K562 (cell line): ENCODE data around the gene SOX21. TPM values are rescaled to one million over a fixed set of nuclear protein-coding genes. Genes with fewer than 3 reads are reported as not detected.

Source experiments
- ATAC-seq: fragments of 200-7000 bp; cut with Tn5 transposase; 3 replicates; pipeline ENCODE4 v1.9.1; 2020; ENCODE audit warnings: moderate library complexity
- BruUV-seq: library from RNA; stranded (reverse); fragments of 400-500 nt; replicated peaks from 2 replicates; lab custom pipeline; 2021; lab: Mats Ljungman, UMichigan
- CTCF ChIA-PET: fragments of 300-600 bp; formaldehyde crosslinking; extraction: SDS; loops from one replicate; lab custom pipeline; 2021; ENCODE audit warnings: low intra/inter-chr PET ratio; lab: Yijun Ruan, JAX
- POLR2A ChIA-PET: fragments of 300-600, 350-650 bp; sonication (Branson Sonifier 250); formaldehyde crosslinking; extraction: SDS; loops from one replicate; lab custom pipeline; 2021; ENCODE audit warnings: antibody characterized with exemption, inconsistent platforms; lab: Yijun Ruan, JAX
- DNase-seq, 4 experiments: peaks; one replicate each; pipeline versions ENCODE4 v3.0.0 to v3.0.0-alpha.2; 2011 to 2018; ENCODE audit warnings: low spot score in 3 of 4, mixed read lengths in 3 of 4; ENCODE audit errors: extremely low read depth in 1 of 4
- FAIRE-seq: peaks from 2 replicates; lab custom pipeline; 2011; peaks lifted over from hg19 to GRCh38; lab: Jason Lieb, UNC
- H2AFZ ChIP-seq: 2 replicates; pipeline ENCODE4 v1.6.0; 2011; ENCODE audit warnings: low read depth, low read length, control low read depth, inconsistent platforms
- H3K27ac ChIP-seq: fragments of 200-600 bp; 3 replicates; pipeline ENCODE4 v1.8.0; 2011; ENCODE audit warnings: low read depth, mild to moderate bottlenecking, control low read depth, inconsistent platforms, low read length, moderate library complexity, mixed read lengths; ENCODE audit errors: extremely low read depth
- H3K27me3 ChIP-seq, 2 experiments: fragments of 300-600 bp in 1 of 2; 2 replicates in 1 of 2; 3 replicates in 1 of 2; pipeline versions ENCODE4 v1.6.0 to v1.8.0; 2011; ENCODE audit warnings: inconsistent platforms in 2 of 2, low read length in 2 of 2, mild to moderate bottlenecking in 1 of 2, mixed read lengths in 1 of 2, moderate library complexity in 1 of 2; ENCODE audit not compliant: control insufficient read depth in 2 of 2, insufficient read depth in 2 of 2
- H3K36me3 ChIP-seq: fragments of 300-600 bp; 3 replicates; pipeline ENCODE4 v1.8.0; 2011; ENCODE audit warnings: mild to moderate bottlenecking, low read length, inconsistent platforms; ENCODE audit not compliant: control insufficient read depth, insufficient read depth
- H3K4me1 ChIP-seq, 2 experiments: fragments of 200-600 bp in 1 of 2; replicated peaks in 1 of 2; 2 replicates in 1 of 2; 3 replicates in 1 of 2; pipeline versions ENCODE4 v1.5.1 to v1.8.0; 2011; ENCODE audit warnings: inconsistent platforms in 2 of 2, low read length in 2 of 2, mild to moderate bottlenecking in 1 of 2, mixed read lengths in 1 of 2, moderate library complexity in 1 of 2; ENCODE audit not compliant: control insufficient read depth in 2 of 2, insufficient read depth in 2 of 2
- H3K4me2 ChIP-seq: 2 replicates; pipeline ENCODE4 v1.6.1; 2011; ENCODE audit warnings: low read length, control low read depth, inconsistent platforms, mixed read lengths; ENCODE audit not compliant: insufficient read depth
- H3K4me3 ChIP-seq: fragments of 200-600 bp; sonication (generic), shearing (Covaris generic); 2 replicates; pipeline ENCODE4 v1.5.1; 2016; ENCODE audit warnings: control low read depth, inconsistent platforms
- H3K79me2 ChIP-seq: fragments of 200-600 bp; 3 replicates; pipeline ENCODE4 v1.8.0; 2011; ENCODE audit warnings: low read length, inconsistent platforms; ENCODE audit not compliant: control insufficient read depth, insufficient read depth
- H3K9ac ChIP-seq, 2 experiments: 2 replicates each; pipeline versions ENCODE4 v1.6.0 to v1.6.1; 2011; ENCODE audit warnings: low read depth in 2 of 2, low read length in 2 of 2, control low read depth in 1 of 2, inconsistent platforms in 1 of 2, mild to moderate bottlenecking in 1 of 2, mixed read lengths in 1 of 2; ENCODE audit not compliant: insufficient read depth in 1 of 2
- H3K9me1 ChIP-seq: one replicate; pipeline ENCODE4 v1.6.0; 2011; ENCODE audit warnings: inconsistent platforms, mild to moderate bottlenecking, low read length, moderate library complexity; ENCODE audit not compliant: control insufficient read depth, insufficient read depth
- H3K9me3 ChIP-seq: replicated peaks from 2 replicates; pipeline ENCODE4 v1.5.1; 2011; ENCODE audit warnings: low read depth, low read length, inconsistent platforms; ENCODE audit not compliant: control insufficient read depth, insufficient read depth
- H4K20me1 ChIP-seq: replicated peaks from 2 replicates; pipeline ENCODE4 v1.6.1; 2011; ENCODE audit warnings: low read length, inconsistent platforms, mixed read lengths; ENCODE audit not compliant: control insufficient read depth, insufficient read depth
- BRF1 ChIP-seq: IDR thresholded peaks from 3 replicates; pipeline ENCODE4 v1.6.1; 2011; ENCODE audit warnings: borderline replicate concordance, mild to moderate bottlenecking; ENCODE audit not compliant: insufficient read length; ENCODE audit errors: extremely low read depth
- CBFB ChIP-seq: sonication (generic); formaldehyde crosslinking; IDR thresholded peaks from 2 replicates; pipeline ENCODE4 v1.4.0; 2020; ENCODE audit warnings: mild to moderate bottlenecking, missing genetic modification reagents
- CEBPZ ChIP-seq: fragments of 150-350 bp; IDR thresholded peaks from 2 replicates; pipeline ENCODE4 v1.6.1; 2014; ENCODE audit warnings: low read depth, mild to moderate bottlenecking, low read length, borderline replicate concordance
- CXXC5 ChIP-seq: fragments of 250-450 bp; sonication (Bioruptor Pico); IDR thresholded peaks from 2 replicates; pipeline ENCODE4 v1.8.0; 2022; ENCODE audit warnings: inconsistent platforms, mild to moderate bottlenecking, moderate library complexity
- FOXA1 ChIP-seq: fragments of 450-650 bp; IDR thresholded peaks from 2 replicates; pipeline ENCODE4 v1.6.1; 2016; ENCODE audit warnings: mild to moderate bottlenecking, borderline replicate concordance
- MTA3 ChIP-seq: fragments of 450-650 bp; formaldehyde crosslinking; IDR thresholded peaks from 2 replicates; pipeline ENCODE4 v1.6.1; 2017; ENCODE audit warnings: mild to moderate bottlenecking, borderline replicate concordance
- NCOA4 ChIP-seq: fragments of 450-650 bp; IDR thresholded peaks from 2 replicates; pipeline ENCODE4 v1.6.1; 2018; ENCODE audit warnings: mild to moderate bottlenecking; ENCODE audit not compliant: partially characterized antibody
- SLC30A9 ChIP-seq: fragments of 250-450 bp; sonication (Bioruptor Pico); IDR thresholded peaks from 2 replicates; pipeline ENCODE4 v1.8.0; 2022; ENCODE audit warnings: mild to moderate bottlenecking, moderate library complexity
- SMAD1 ChIP-seq: fragments of 150-350 bp; IDR thresholded peaks from 2 replicates; pipeline ENCODE4 v1.6.1; 2014; ENCODE audit warnings: low read length, low read depth; ENCODE audit not compliant: partially characterized antibody
- SMARCB1 ChIP-seq: IDR thresholded peaks from 2 replicates; pipeline ENCODE4 v1.6.1; 2011; ENCODE audit warnings: improper control_type of control experiment, low read depth; ENCODE audit not compliant: insufficient read length
- SOX6 ChIP-seq: fragments of 450-650 bp; IDR thresholded peaks from 2 replicates; pipeline ENCODE4 v1.6.1; 2014; ENCODE audit warnings: mild to moderate bottlenecking
- TARDBP ChIP-seq: fragments of 450-650 bp; IDR thresholded peaks from 2 replicates; pipeline ENCODE4 v1.6.1; 2016
- THAP7 ChIP-seq: fragments of 250-450 bp; sonication (Bioruptor Pico); IDR thresholded peaks from 2 replicates; pipeline ENCODE4 v1.5.0; 2021
- TSC22D4 ChIP-seq: fragments of 450-650 bp; IDR thresholded peaks from 2 replicates; pipeline ENCODE4 v1.6.1; 2016; ENCODE audit warnings: missing genetic modification characterization, missing biosample characterization, control low read depth
- ZFP1 ChIP-seq: fragments of 450-650 bp; formaldehyde crosslinking; IDR thresholded peaks from 2 replicates; pipeline ENCODE4 v1.4.0; 2020; ENCODE audit warnings: mild to moderate bottlenecking, mixed read lengths
- ZFPM2 ChIP-seq: fragments of 250-450 bp; sonication (Bioruptor Pico); IDR thresholded peaks from 2 replicates; pipeline ENCODE4 v1.5.1; 2022; ENCODE audit warnings: mild to moderate bottlenecking
- ZNF23 ChIP-seq: fragments of 250-450 bp; sonication (Bioruptor Pico); IDR thresholded peaks from 2 replicates; pipeline ENCODE4 v1.4.0; 2020; ENCODE audit warnings: mild to moderate bottlenecking
- ZNF3 ChIP-seq: fragments of 250-450 bp; sonication (Bioruptor Pico); IDR thresholded peaks from 2 replicates; pipeline ENCODE4 v1.5.0; 2021; ENCODE audit warnings: mild to moderate bottlenecking, moderate library complexity
- ZNF586 ChIP-seq: fragments of 450-650 bp; formaldehyde crosslinking; conservative IDR thresholded peaks from 2 replicates; pipeline ENCODE4 v1.4.0; 2020; ENCODE audit warnings: mild to moderate bottlenecking, moderate library complexity
- ZNF696 ChIP-seq: fragments of 250-450 bp; sonication (Bioruptor Pico); conservative IDR thresholded peaks from 2 replicates; pipeline ENCODE4 v1.4.0; 2020; ENCODE audit warnings: mild to moderate bottlenecking, moderate library complexity
- WGBS: fragments of 100-300 bp; shearing (Covaris generic); methylation state at CpG from one replicate; pipeline ENCODE4 v1.1.6; 2016; ENCODE audit warnings: low coverage, mixed read lengths; ENCODE audit not compliant: insufficient coverage; ENCODE audit errors: missing lambda C conversion rate; 5-methylcytosine and 5-hydroxymethylcytosine counted together
- in situ Hi-C: fragments of 300-500 bp; cut with MboI; formaldehyde crosslinking; loops from 4 replicates; pipeline ENCODE4 v1.15.0; 2018; ENCODE audit warnings: inconsistent platforms, mixed read lengths
- intact Hi-C: fragments of 100-400 bp; cut with micrococcal nuclease; formaldehyde crosslinking; loops from 2 replicates; pipeline ENCODE4 v1.14.2; 2022
- polyA plus RNA-seq, 8 experiments: library from polyadenylated mRNA; depleted of rRNA in 4 of 8; stranded (reverse) in 5 of 8; unstranded in 3 of 8; fragments of >200 nt; fragmentation: Nextera tagmentation in 2 of 8; fragmentation: Illumina TruSeq in 1 of 8; extraction: Ambion mirVana in 2 of 8; extraction: Trizol in 1 of 8; gene quantifications; 2 replicates each; pipeline versions ENCODE4 v1.2.1 to v1.2.3, GENCODE V29; 2011 to 2014; ENCODE audit warnings: inconsistent platforms in 1 of 8, missing spikeins in 1 of 8
- total RNA-seq, 7 experiments: library from RNA; depleted of rRNA in 6 of 7; stranded (reverse); fragments of >200 nt in 6 of 7; fragmentation: Illumina TruSeq in 2 of 7; extraction: Trizol in 2 of 7; gene quantifications; 2 replicates each; pipeline versions ENCODE4 v1.2.1 to v1.2.3, GENCODE V29; 2011 to 2021; ENCODE audit warnings: low replicate concordance in 1 of 7

The SOX21 gene
- total and polyA plus RNA-seq, 9 of the 15 experiments (the other 6 are each of a cell fraction or from before 2014, with no cell fraction given), result 0.07 TPM; not detected in 8

GRCh38 chr13:94749162-94749561, 36.8 kb upstream of the SOX21 start (continued):
- TF ChIP-seq CEBPZ, result no peak
- TF ChIP-seq TSC22D4, result no peak

- Histone ChIP-seq H3K4me1 (no peaks in the 10 kb centered on the region), H4K20me1 (no peaks in the 10 kb centered on the region), H3K9ac (no peak overlapping the region), H3K36me3 (no peaks in the 10 kb centered on the region), H3K27me3 (peaks cover 0 to 9% of the 10 kb centered on the region in 2 experiments; a peak in 1 of 5 replicates), H3K9me3 (no peaks in the 10 kb centered on the region), H2AFZ (no peak overlapping the region), H3K79me2 (no peaks in the 10 kb centered on the region), H3K4me3 (no peak overlapping the region), H3K27ac (no peak overlapping the region), H3K9me1 (no peaks in the 10 kb centered on the region), H3K4me2 (no peak overlapping the region)
- no peak for FAIRE-seq
- intact Hi-C loops, result no loop called here
- DNase-seq, result no peak
- CTCF ChIA-PET, result no interaction called here
- POLR2A ChIA-PET, result no interaction called here
- BruUV-seq, result no TSS peak
- WGBS, result 0% methylated on average over 4 of the region's 4 CpGs
- TF ChIP-seq THAP7 (no peak), TARDBP (no peak), ZNF23 (no peak), SOX6 (no peak), NCOA4 (no peak), CXXC5 (CRISPR knock-in tag) (no peak), ZFP1 (CRISPR knock-in tag) (no peak), ZNF696 (no peak), CBFB (no peak), FOXA1 (no peak), SMARCB1 (no peak), BRF1 (no peak), SMAD1 (no peak), SLC30A9 (CRISPR knock-in tag) (no peak), ZNF3 (no peak), MTA3 (no peak), ZFPM2 (no peak), ZNF586 (CRISPR knock-in tag) (no peak)
- no peak for ATAC-seq
- in situ Hi-C loops, result no loop called here
These were observed 26.9 kb upstream of the SOX21 start for GRCh38 chr13:94739235-94739634.
